Lower leg skin (tissue), 3 donors: ENCODE results near the gene ZNF417.

Experiments used
- CTCF ChIP-seq, 3 donors: fragments of 450-650 bp; IDR thresholded peaks; one replicate each; pipeline ENCODE4 v1.5.1; 2016; ENCODE audit warnings: antibody characterized with exemption in 3 of 3, mild to moderate bottlenecking in 3 of 3, moderate library complexity in 2 of 3
- POLR2A ChIP-seq, 2 donors: fragments of 450-650 bp; IDR thresholded peaks; one replicate each; pipeline ENCODE4 v1.6.1; 2016 to 2017; ENCODE audit warnings: antibody characterized with exemption in 2 of 2, mild to moderate bottlenecking in 1 of 2, moderate library complexity in 1 of 2

DNA sequence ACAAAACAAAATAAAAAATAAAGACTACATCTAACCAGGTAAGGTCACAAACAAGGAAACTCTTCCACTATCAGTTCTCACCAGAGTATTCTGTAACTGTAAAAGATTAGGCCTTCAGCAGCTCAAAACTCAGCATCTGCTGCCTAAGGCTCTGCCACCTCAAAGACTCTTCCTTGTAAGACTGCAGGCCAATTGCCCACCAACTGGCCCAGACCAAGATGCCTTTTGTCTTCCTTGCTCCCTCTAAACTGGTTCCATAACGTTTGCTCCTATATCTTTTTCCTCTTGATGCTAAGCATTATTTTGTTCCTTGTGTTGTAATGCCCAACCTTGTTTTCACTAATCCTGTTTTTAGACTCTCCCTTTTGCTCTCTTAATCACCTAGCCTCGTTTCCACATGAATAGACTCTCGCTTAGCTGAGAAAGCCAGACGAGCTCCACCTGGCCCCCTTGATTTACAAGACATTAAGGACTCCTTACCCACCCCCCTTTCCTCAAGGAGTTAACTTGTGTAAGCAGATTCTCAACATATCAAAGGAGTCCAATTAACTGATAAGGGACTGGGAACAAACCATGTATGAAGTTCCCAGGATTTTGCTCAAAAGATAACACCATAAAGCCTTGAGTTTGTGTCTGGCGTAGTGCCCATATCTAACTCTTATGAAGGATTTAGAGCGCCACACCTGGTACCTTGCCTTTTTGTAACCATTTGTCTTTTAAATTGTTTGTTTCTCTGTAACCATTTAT, 29.0 kb downstream of the ZNF417 start:
- TF ChIP-seq CTCF (IDR thresholded peaks at IDR 0.05) (no peak), POLR2A (IDR thresholded peaks at IDR 0.05) (no peak)
